ENCODE results near the gene THADA. TPM values are rescaled to one million over a fixed set of nuclear protein-coding genes. Genes with fewer than 3 reads are reported as not detected.

Gene THADA
- total and polyA plus RNA-seq, 5 experiments from 2014 or later: 9.2 to 40.3 (median 15.5) TPM

- POLR2A ChIA-PET: interaction anchor here (0.8 to 1.3 kb wide), 2 partner anchors 14 to 20 kb away, joined by 3 read pairs; partner anchors contain the start of gene ZFP36L2
Observed at GRCh38 chr2:43239981-43240765, 355.7 kb downstream of the THADA start.

GRCh38 chr2:43238813-43239212 lies 357.0 kb downstream of the THADA start:
- H3K4me3 Mint-ChIP-seq: no peak overlapping the region
- H3K4me1 Mint-ChIP-seq: peaks cover 10 to 41% (median 23%) of the 10 kb centered on the region in 4 donors
- no peaks in the 10 kb centered on the region for H3K9me3 Mint-ChIP-seq
- POLR2A ChIA-PET: no interaction called here
- DNase-seq (no peak), ATAC-seq (no peak)
- H3K27ac Mint-ChIP-seq: peak overlapping the region in 1 of 10 donors; percentile 39
- no peaks in the 10 kb centered on the region for H3K27me3 Mint-ChIP-seq
- peaks cover 0 to 2% (median 0%) of the 10 kb centered on the region in 3 donors for H3K36me3 Mint-ChIP-seq

More at GRCh38 chr2:43239981-43240765, 355.7 kb downstream of the THADA start:
- H3K9me3 Mint-ChIP-seq: no peaks in the 10 kb centered on the region
- DNase-seq (no peak), ATAC-seq (peak in 1 of 2 donors; percentile 28)
- H3K27ac Mint-ChIP-seq: peak overlapping the region in 7 of 10 donors; percentile 3 to 76 (median 34)
- H3K4me1 Mint-ChIP-seq: peaks cover 10 to 38% (median 22%) of the 10 kb centered on the region in 4 donors
- H3K27me3 Mint-ChIP-seq: no peaks in the 10 kb centered on the region
- H3K4me3 Mint-ChIP-seq: peak overlapping the region in 1 of 10 donors; percentile 30
- H3K36me3 Mint-ChIP-seq: peaks cover 0 to 9% (median 0%) of the 10 kb centered on the region in 3 donors

- Mint-ChIP-seq H3K4me1 (peaks cover 10 to 47% (median 25%) of the 10 kb centered on the region in 4 donors), H3K36me3 (peaks cover 0 to 2% (median 0%) of the 10 kb centered on the region in 3 donors), H3K4me3 (no peak overlapping the region), H3K9me3 (no peaks in the 10 kb centered on the region), H3K27ac (peak overlapping the region in 1 of 10 donors; percentile 39), H3K27me3 (no peaks in the 10 kb centered on the region)
- ATAC-seq: no peak
- no peak for DNase-seq
- POLR2A ChIA-PET: no interaction called here
Observed at GRCh38 chr2:43238176-43238575, 357.7 kb downstream of the THADA start.

- no peak for ATAC-seq
- no peak for DNase-seq
- peaks cover 0 to 21% (median 5%) of the 10 kb centered on the region in 3 donors for H3K36me3 Mint-ChIP-seq
- POLR2A ChIA-PET: no interaction called here
- peak overlapping the region in 4 of 10 donors; percentile 12 to 60 (median 27) for H3K27ac Mint-ChIP-seq
- H3K27me3 Mint-ChIP-seq: no peaks in the 10 kb centered on the region
- H3K4me3 Mint-ChIP-seq: peak overlapping the region in 1 of 10 donors; percentile 8
- peaks cover 8 to 44% (median 24%) of the 10 kb centered on the region in 4 donors for H3K4me1 Mint-ChIP-seq
- H3K9me3 Mint-ChIP-seq: no peaks in the 10 kb centered on the region
Observed at GRCh38 chr2:43233218-43234212, 362.3 kb downstream of the THADA start.

- DNase-seq (no peak), ATAC-seq (no peak)
- POLR2A ChIA-PET: interaction anchor here (20.3 to 20.6 kb wide), 2 partner anchors 64 to 95 kb away, joined by 1530 to 2148 read pairs; no protein-coding TSS in a partner anchor
- Mint-ChIP-seq H3K27ac (peak overlapping the region in 7 of 10 donors; percentile 1 to 59 (median 27)), H3K36me3 (peaks cover 0 to 21% (median 5%) of the 10 kb centered on the region in 3 donors), H3K9me3 (no peaks in the 10 kb centered on the region), H3K4me3 (peak overlapping the region in 1 of 10 donors; percentile 17), H3K27me3 (no peaks in the 10 kb centered on the region), H3K4me1 (peaks cover 14 to 45% (median 28%) of the 10 kb centered on the region in 4 donors)
Observed at GRCh38 chr2:43230951-43231827, 364.6 kb downstream of the THADA start.

- no peaks in the 10 kb centered on the region for H3K9me3 Mint-ChIP-seq
- peaks cover 0 to 26% (median 8%) of the 10 kb centered on the region in 3 donors for H3K36me3 Mint-ChIP-seq
- no peaks in the 10 kb centered on the region for H3K27me3 Mint-ChIP-seq
- no peak for DNase-seq
- H3K4me3 Mint-ChIP-seq: no peak overlapping the region
- peaks cover 14 to 45% (median 28%) of the 10 kb centered on the region in 4 donors for H3K4me1 Mint-ChIP-seq
- H3K27ac Mint-ChIP-seq: peak overlapping the region in 3 of 10 donors; percentile 33 to 77 (median 46)
- no peak for ATAC-seq
- POLR2A ChIA-PET: interaction anchor here (1.3 to 21.9 kb wide), 6 partner anchors 14 to 373 kb away, joined by 3 to 2148 read pairs (median 504); no protein-coding TSS in a partner anchor
Observed at GRCh38 chr2:43230351-43230885, 365.4 kb downstream of the THADA start.

GRCh38 chr2:43228756-43229659 lies 366.8 kb downstream of the THADA start:
- Mint-ChIP-seq H3K27ac (peak overlapping the region; percentile 82 to 97 (median 94)), H3K36me3 (peaks cover 3 to 39% (median 14%) of the 10 kb centered on the region in 3 donors), H3K4me1 (peaks cover 17 to 41% (median 29%) of the 10 kb centered on the region in 4 donors), H3K9me3 (peaks cover 0 to 3% (median 0%) of the 10 kb centered on the region in 9 donors), H3K4me3 (peak overlapping the region; percentile 61 to 92 (median 88)), H3K27me3 (peaks cover 0 to 5% (median 0%) of the 10 kb centered on the region in 5 donors)
- peak in 1 of 2 donors; percentile 7 for ATAC-seq
- POLR2A ChIA-PET: interaction anchor here (0.7 to 21.9 kb wide), 17 partner anchors 13 to 419 kb away, joined by 3 to 2148 read pairs (median 8); partner anchors contain the start of gene THADA
- DNase-seq: peak in 1 of 10 donors; percentile 39

- POLR2A ChIA-PET: interaction anchor here (0.7 to 21.9 kb wide), 19 partner anchors 12 to 418 kb away, joined by 3 to 2148 read pairs (median 9); partner anchors contain the start of gene THADA
- H3K4me3 Mint-ChIP-seq: peak overlapping the region; percentile 71 to 93 (median 89)
- H3K27ac Mint-ChIP-seq: peak overlapping the region; percentile 82 to 97 (median 95)
- DNase-seq (no peak), ATAC-seq (no peak)
- H3K9me3 Mint-ChIP-seq: peaks cover 0 to 3% (median 0%) of the 10 kb centered on the region in 9 donors
- H3K36me3 Mint-ChIP-seq: peaks cover 9 to 45% (median 21%) of the 10 kb centered on the region in 3 donors
- peaks cover 0 to 5% (median 0%) of the 10 kb centered on the region in 5 donors for H3K27me3 Mint-ChIP-seq
- peaks cover 17 to 36% (median 28%) of the 10 kb centered on the region in 4 donors for H3K4me1 Mint-ChIP-seq
Observed at GRCh38 chr2:43228321-43228751, 367.5 kb downstream of the THADA start.

- H3K9me3 Mint-ChIP-seq: peaks cover 0 to 3% (median 0%) of the 10 kb centered on the region in 9 donors
- ATAC-seq (peak in 1 of 2 donors; percentile 2), DNase-seq (no peak)
- peaks cover 10 to 47% (median 23%) of the 10 kb centered on the region in 3 donors for H3K36me3 Mint-ChIP-seq
- H3K4me1 Mint-ChIP-seq: peaks cover 17 to 33% (median 28%) of the 10 kb centered on the region in 4 donors
- POLR2A ChIA-PET: interaction anchor here (0.6 to 21.9 kb wide), 18 partner anchors 12 to 452 kb away, joined by 3 to 2148 read pairs (median 9); partner anchors contain the start of gene THADA
- peaks cover 0 to 5% (median 0%) of the 10 kb centered on the region in 5 donors for H3K27me3 Mint-ChIP-seq
- H3K4me3 Mint-ChIP-seq: peak overlapping the region; percentile 71 to 93 (median 89)
- H3K27ac Mint-ChIP-seq: peak overlapping the region; percentile 82 to 97 (median 95)
Observed at GRCh38 chr2:43227830-43228281, 368.0 kb downstream of the THADA start.

Measured in naive thymus-derived CD8-positive, alpha-beta T cell (primary cell).